ENCODE results near the gene C5orf47.

C5orf47 gene

GRCh38 chr5:174044466-174045254, 55.7 kb downstream of the C5orf47 start:
- no peak for DNase-seq (ENCODE audit: low read depth)

DNA sequence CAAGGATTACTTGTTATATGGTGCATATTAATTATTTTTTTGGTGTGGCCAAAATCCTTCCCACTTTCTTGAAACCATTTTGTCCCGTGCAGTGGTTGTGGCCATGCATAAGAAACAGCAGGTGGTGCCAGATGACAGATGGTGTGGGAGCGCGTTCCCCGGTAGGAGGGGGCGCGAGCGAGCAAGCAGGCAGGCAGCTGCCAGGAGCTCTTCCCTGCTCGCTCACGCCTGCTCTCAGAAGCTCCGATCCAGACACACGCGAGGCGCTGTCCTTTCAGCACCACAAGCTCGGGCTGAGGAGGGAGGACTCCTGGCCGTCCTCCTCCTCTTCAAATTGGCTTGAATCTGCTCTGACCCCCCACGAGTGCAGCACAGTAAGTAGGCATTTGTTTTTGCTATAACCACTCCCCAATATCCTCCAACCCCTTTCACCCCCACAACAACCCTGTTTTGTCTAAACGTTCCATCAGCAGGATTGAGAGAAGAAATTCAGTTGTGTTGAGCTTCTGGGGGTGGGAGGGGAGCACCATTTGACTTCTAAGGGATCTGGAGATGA, 56.6 kb downstream of the C5orf47 start, which contains the start of gene NSG2:
TSS of gene NSG2 (plus strand) at position 237 of the 556 bp plus-strand sequence. CDS start 1,050 bp downstream, outside the sequence.
- peak; percentile 29 for DNase-seq (ENCODE audit: low read depth)

DNA sequence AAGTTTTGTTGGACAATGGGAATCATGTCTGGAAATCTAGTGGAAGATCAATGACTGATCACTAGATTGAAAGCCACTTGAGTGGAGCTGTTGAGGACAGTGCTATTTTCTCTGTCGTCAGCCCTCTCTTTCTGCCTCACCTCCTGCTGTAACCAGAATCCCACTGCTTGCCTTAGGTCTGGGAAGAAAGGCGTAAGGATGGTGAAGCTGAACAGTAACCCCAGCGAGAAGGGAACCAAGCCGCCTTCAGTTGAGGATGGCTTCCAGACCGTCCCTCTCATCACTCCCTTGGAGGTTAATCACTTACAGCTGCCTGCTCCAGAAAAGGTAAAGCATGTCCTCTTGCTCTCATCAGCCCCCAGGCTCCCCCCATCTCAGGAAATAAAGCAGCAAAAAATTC, 57.6 kb downstream of the C5orf47 start:
- DNase-seq (ENCODE audit: low read depth): no peak

GRCh38 chr5:174047472-174048099, 58.6 kb downstream of the C5orf47 start:
- DNase-seq (ENCODE audit: low read depth): no peak

DNA sequence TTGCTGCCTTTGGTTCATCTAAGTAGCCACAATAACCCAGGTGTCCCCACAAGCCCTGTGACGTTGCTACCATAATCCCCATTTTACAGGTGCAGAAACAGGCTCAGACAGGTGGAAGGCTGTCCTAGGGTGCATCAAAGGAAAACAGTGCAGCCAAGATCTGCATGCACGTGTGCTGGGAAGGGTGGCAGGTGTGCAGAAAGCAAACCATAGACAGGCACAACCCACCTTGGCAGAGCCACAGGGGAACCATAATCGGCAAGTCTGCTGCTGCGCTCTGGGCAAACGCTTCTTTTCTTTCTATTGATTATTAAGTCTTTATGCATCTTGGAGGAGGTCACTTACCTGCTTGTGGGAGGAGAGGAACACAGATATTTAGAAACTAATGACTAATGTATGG, 63.7 kb downstream of the C5orf47 start:
- DNase-seq (ENCODE audit: low read depth): no peak

DNA sequence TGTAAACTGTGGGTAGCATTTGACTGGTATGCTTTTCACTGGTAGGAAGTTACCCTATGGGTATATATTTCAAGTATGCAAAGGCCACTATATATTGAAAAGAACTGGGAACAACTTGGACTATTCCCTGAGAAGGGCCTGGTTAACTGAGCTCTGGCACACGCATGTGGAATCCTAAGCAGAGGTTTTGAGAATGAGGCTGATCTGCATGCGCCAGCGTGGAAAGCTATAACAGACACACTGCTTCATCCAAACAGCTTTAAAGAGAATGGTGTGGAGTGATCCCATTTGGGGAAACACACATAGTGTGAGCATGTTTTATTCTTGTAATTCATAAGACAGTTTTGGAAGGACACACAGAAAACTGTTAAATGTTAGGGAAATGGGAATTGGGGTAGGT, 64.9 kb downstream of the C5orf47 start:
- DNase-seq (ENCODE audit: low read depth): no peak

Data from activated T-cell treated with anti-CD3 and anti-CD28 coated beads for 48 hours (primary cell).